D721Med (cell line): ENCODE data around the gene ENHO.

Experiments
- DNase-seq: peaks from one replicate; pipeline ENCODE4 v3.0.0; 2011; ENCODE audit warnings: low spot score; ENCODE audit not compliant: insufficient read length
- FAIRE-seq: peaks from 2 replicates; lab custom pipeline; 2011; peaks lifted over from hg19 to GRCh38; lab: Jason Lieb, UNC
- CTCF ChIP-seq: IDR thresholded peaks from 2 replicates; pipeline ENCODE4 v1.5.1; 2012; ENCODE audit warnings: mild to moderate bottlenecking, control low read depth; ENCODE audit not compliant: insufficient read depth; ENCODE audit errors: missing control alignments

The ENHO gene

GRCh38 chr9:34526026-34526425 is 3.2 kb upstream of the ENHO start:
- no peak for TF ChIP-seq CTCF
- no peak for DNase-seq
- FAIRE-seq, result peak; percentile 96

GRCh38 chr9:34524349-34524748 is 1.6 kb upstream of the ENHO start:
- DNase-seq (no peak), FAIRE-seq (no peak)
- no peak for TF ChIP-seq CTCF

DNA sequence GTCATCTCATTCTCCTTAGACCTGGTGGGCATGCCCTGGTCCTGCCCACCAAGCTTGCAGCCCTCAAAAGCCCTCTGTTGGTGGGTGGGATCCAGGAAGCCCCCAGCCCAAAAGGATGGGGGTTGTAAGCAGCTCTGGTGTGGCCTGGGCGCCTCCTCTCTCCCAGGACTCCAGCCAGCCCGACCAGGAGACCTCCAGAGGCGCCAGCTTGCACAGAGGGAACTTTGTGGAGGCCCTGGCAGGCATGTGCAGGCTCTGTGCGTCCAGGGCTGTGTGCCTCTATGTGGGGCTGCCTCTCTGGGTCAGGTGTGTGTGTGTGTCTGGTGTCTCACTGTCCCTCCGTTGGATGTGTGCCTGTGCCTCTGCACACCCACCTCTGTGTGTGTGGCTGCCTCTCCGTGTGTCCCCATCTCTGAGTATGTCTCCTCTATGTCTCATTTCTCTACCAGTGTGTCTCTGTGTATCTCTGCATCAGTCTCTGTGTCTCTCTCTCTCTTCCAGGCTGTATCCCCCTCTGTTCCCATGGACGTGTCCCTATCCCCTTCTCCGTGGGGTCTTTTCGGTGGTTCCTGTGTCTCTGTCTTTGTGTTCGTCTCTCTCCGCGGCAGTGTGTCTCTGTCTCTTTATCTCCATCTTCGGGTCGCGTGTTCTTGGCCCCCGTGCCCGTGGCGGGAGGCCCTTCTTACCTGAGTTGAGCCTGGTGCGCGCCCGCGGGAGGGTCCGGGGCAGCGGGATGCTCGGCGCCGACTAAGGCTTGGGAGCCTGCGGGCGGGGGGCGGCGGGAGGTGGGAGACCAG is 501 bp downstream of the ENHO start:
- TF ChIP-seq CTCF, result no peak
- DNase-seq (no peak), FAIRE-seq (no peak)

- FAIRE-seq (no peak), DNase-seq (no peak)
- TF ChIP-seq CTCF, result no peak
Observed at GRCh38 chr9:34521406-34522045, 1.3 kb downstream of the ENHO start.

- no peak for FAIRE-seq
- no peak for TF ChIP-seq CTCF
- no peak for DNase-seq
Observed at GRCh38 chr9:34520505-34521385, 2.0 kb downstream of the ENHO start.

DNA sequence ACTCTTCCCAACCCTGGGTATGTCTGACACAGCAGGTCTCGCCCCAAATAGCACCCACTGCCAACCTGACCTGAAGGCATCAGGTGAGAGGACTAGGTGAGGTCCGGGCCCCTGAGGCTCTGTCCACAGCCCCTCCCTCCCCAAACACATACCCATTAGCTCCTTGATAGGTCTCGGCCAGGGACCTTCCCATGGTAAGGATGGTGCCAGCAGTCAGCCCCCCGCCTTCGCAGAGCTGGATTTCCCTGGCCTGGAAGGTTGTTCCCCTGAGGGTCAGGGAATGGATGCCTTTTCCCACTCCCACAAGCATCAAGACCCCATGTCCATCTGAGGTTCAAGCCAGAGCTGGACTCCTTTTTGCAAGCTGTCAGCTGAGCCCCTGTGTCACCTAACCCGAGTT is 2.7 kb downstream of the ENHO start:
- FAIRE-seq (no peak), DNase-seq (no peak)
- no peak for TF ChIP-seq CTCF
